Skeletal muscle tissue (tissue), 4 donors: ENCODE results near the gene RAD9A. TPM values are rescaled to one million over a fixed set of nuclear protein-coding genes. Genes with fewer than 3 reads are reported as not detected.
A peak's percentile ranks its signal among the peaks of the same experiment; 100 is the strongest.
"Not testable (repeated sequence)": the region's sequence is repeated elsewhere in the genome, so short reads cannot be mapped to it uniquely, and the experiment has no call there.

Experiments
- H3K27ac ChIP-seq: one replicate; pipeline ENCODE4 v1.7.0; 2013; ENCODE audit warnings: mild to moderate bottlenecking, low read depth, low read length, inconsistent platforms
- H3K27me3 ChIP-seq, 3 donors: one replicate each; pipeline ENCODE4 v1.7.0; 2013; ENCODE audit warnings: low read length in 3 of 3; ENCODE audit not compliant: control insufficient read depth in 3 of 3, insufficient read depth in 3 of 3
- H3K36me3 ChIP-seq, 3 donors: one replicate each; pipeline ENCODE4 v1.7.0; 2013; ENCODE audit warnings: low read length in 3 of 3; ENCODE audit not compliant: control insufficient read depth in 3 of 3, insufficient read depth in 3 of 3
- H3K4me1 ChIP-seq, 3 donors: one replicate each; pipeline ENCODE4 v1.7.0; 2013; ENCODE audit warnings: low read length in 3 of 3, mild to moderate bottlenecking in 3 of 3; ENCODE audit not compliant: control insufficient read depth in 3 of 3, insufficient read depth in 3 of 3
- H3K4me3 ChIP-seq, 3 donors: one replicate each; pipeline ENCODE4 v1.7.0; 2013; ENCODE audit warnings: low read length in 3 of 3
- H3K9ac ChIP-seq, 3 donors: one replicate each; pipeline ENCODE4 v1.7.0; 2013; ENCODE audit warnings: low read length in 3 of 3, mild to moderate bottlenecking in 3 of 3, moderate library complexity in 2 of 3, low read depth in 1 of 3
- H3K9me3 ChIP-seq, 3 donors: one replicate each; pipeline ENCODE4 v1.7.0; 2013; ENCODE audit warnings: low read length in 3 of 3; ENCODE audit not compliant: control insufficient read depth in 3 of 3
- total RNA-seq: library from RNA; depleted of rRNA; stranded (reverse); fragments of >200 nt; gene quantifications from one replicate; pipeline ENCODE4 v1.2.3, GENCODE V29; 2014
- donor health status: Osteomylitis.

RAD9A gene
- total RNA-seq, 1 donor from 2014 or later = 2.6 TPM

DNA sequence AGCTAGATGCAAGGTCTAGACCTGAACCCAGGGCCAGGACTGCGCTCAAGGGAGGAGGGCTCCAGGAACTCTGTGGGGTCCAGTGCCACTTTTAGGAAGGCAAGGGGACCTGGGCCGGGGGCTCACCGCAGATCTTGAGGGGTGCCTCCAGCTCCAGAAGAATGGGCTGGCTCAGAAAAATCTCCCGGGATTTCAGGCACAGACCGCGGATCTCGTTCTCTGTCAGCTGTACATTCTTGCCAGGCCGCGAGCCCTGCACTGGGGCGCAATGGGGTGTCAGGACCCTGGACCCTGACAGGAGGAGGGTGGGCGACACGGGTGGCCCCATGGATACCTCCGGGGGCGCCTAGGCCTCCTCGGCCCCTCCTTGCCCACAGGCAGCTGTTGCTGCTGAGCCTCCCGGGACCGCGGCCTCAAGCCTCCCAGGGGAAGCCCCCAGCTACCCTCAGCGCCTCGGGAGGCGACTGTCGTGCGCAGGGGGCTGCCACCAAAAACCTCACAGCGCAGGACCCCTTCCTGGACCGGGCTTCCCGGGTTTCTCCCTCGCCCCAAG, 9.2 kb downstream of the RAD9A start:
- Histone ChIP-seq H3K9me3 (no peaks in the 10 kb centered on the region), H3K27ac (peak overlapping the region; percentile 94), H3K36me3 (peaks cover 27 to 33% (median 28%) of the 10 kb centered on the region in 3 donors), H3K4me1 (peaks cover 21 to 33% (median 22%) of the 10 kb centered on the region in 3 donors), H3K27me3 (peaks cover 0 to 3% (median 0%) of the 10 kb centered on the region in 3 donors), H3K9ac (peak overlapping the region; percentile 90 to 98 (median 96)), H3K4me3 (peak overlapping the region; percentile 82 to 87 (median 85))

DNA sequence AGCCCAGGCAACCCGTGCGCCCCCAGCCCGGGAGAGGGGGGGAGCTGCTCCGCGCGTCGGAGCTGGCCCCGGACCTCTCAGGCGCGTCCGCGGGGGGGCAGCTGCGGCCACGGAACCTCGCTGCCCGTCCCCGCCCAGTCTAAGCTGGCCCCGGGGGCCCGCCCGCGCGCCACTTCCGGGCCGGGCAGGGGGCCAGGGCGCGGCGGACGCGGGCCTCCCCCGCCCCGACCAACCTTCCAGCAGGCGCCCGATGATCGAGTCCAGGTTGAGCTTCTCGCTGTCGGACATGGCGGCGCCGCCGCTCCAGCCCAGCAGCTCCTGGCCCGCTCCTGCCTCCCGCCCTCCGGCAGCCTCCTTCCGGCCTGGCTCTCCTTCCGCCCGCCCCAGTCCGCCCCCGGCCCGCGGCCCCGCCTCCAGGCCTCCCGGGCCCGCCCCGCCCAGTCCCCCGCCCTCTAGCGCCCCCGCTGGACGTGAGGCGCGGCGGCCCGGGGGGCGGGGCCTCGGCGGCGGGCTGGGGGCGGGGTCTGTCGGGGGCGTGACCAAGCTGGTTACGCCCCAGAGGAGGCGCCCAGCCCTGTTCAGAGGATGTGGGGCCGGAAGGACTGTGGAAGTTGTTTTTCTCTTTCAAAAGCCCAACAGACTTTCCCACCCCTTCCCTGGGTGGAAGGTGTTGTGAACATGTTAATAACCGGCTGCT, 9.9 kb downstream of the RAD9A start, which contains the start of gene PPP1CA:
Gene PPP1CA (minus strand): TSS at position 364 of the 697 bp plus-strand sequence. CDS start 76 bp downstream, at position 288.
- Histone ChIP-seq H3K9ac (peak within 1 kb of the TSS; percentile 90 to 98 (median 96)), H3K4me1 (peaks cover 21 to 33% (median 22%) of the 10 kb centered on the region in 3 donors), H3K4me3 (peak within 1 kb of the TSS; percentile 82 to 87 (median 85)), H3K27me3 (peaks cover 0 to 4% (median 0%) of the 10 kb centered on the region in 3 donors), H3K27ac (peak within 1 kb of the TSS; percentile 94), H3K36me3 (peaks cover 25 to 29% (median 25%) of the 10 kb centered on the region in 3 donors), H3K9me3 (no peaks in the 10 kb centered on the region)

DNA sequence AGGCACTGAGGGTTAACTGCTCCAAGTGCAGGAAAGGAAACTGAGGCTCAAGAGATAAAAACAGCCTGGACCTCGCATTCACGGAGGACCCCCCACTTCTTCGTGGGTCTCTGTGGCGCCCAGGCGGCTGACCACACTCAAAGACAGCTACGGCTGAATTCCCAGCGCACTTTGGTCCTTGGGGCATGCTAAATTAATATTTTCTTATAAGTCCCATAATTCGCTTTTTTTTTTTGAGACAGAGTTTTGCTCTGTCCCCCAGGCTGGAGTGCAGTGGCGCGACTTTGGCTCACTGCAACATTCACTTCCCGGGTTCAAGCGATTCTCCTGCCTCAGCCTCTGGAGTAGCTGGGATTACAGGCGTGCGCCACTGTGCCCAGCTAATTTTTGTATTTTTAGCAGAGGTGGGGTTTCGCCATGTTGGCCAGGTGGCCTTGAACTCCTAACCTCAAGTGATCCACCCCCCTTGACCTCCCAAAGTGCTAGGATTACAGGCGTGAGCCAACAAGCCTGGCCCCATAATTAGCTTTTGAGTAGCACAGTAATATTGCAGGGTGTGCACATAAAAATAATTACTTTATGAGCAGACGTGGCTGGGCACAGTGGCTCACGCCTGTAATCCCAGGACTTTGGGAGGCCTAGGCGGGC, 10.5 kb downstream of the RAD9A start:
- not testable (repeated sequence) for H3K27me3 ChIP-seq, H3K9me3 ChIP-seq
- peak overlapping the region; percentile 66 to 82 (median 71) for H3K4me3 ChIP-seq
- peak overlapping the region; percentile 64 to 77 (median 76) for H3K9ac ChIP-seq
- peaks cover 23 to 28% (median 24%) of the 10 kb centered on the region in 3 donors for H3K36me3 ChIP-seq
- H3K27ac ChIP-seq = peak overlapping the region; percentile 94
- peaks cover 22 to 33% (median 23%) of the 10 kb centered on the region in 3 donors for H3K4me1 ChIP-seq

DNA sequence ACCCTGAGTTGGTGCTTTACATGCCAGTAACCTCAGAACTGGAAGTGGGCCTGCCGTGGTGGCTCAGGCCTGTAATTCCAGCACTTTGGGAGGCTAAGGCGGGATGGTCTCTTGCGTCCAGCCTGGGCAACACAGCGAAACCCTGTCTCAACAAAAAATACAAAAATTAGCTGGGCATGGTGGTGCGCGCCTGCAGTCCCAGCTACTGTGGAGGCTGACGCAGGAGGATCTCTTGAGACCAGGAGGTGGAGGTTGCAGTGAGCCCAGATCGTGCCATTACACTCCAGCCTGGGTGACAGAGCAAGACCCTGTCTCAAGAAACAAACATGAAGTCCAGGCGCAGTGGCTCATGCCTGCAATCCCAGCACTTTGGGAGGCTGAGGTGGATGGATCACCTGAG, 11.3 kb downstream of the RAD9A start:
- not testable (repeated sequence) for H3K27ac ChIP-seq, H3K4me3 ChIP-seq, H3K9me3 ChIP-seq, H3K9ac ChIP-seq
- Histone ChIP-seq H3K27me3 (peaks cover 0 to 17% (median 7%) of the 10 kb centered on the region in 3 donors), H3K36me3 (peaks cover 15 to 20% (median 17%) of the 10 kb centered on the region in 3 donors), H3K4me1 (peaks cover 22 to 26% (median 24%) of the 10 kb centered on the region in 3 donors)

GRCh38 chr11:67404515-67405195, 12.9 kb downstream of the RAD9A start:
- Histone ChIP-seq H3K9me3 (no peaks in the 10 kb centered on the region), H3K9ac (no peak overlapping the region), H3K4me1 (peaks cover 22 to 25% (median 23%) of the 10 kb centered on the region in 3 donors), H3K27me3 (peaks cover 9 to 33% (median 22%) of the 10 kb centered on the region in 3 donors), H3K27ac (no peak overlapping the region), H3K4me3 (no peak overlapping the region), H3K36me3 (peaks cover 0 to 6% (median 4%) of the 10 kb centered on the region in 3 donors)

DNA sequence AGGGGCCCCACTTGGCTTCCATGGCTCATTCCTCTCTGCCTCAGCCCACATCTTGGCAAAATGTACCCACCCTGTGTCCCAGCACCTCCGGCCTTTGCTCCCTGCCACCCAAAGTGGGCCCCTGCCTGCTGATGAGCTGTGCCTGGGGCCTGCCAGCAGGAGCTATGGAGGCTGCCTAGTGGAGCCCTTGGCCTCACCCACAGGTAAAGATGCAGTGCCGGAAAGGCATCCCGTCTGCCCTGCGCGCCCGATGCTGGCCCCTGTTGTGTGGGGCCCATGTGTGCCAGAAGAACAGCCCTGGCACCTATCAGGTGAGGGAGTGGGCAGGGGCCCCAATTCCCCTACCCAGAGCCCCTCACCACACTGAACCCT, 13.4 kb downstream of the RAD9A start:
- Histone ChIP-seq H3K27ac (no peak overlapping the region), H3K9ac (no peak overlapping the region), H3K4me1 (peaks cover 19 to 25% (median 25%) of the 10 kb centered on the region in 3 donors), H3K4me3 (no peak overlapping the region), H3K36me3 (peaks cover 0 to 4% (median 3%) of the 10 kb centered on the region in 3 donors), H3K27me3 (peaks cover 13 to 38% (median 27%) of the 10 kb centered on the region in 3 donors), H3K9me3 (no peaks in the 10 kb centered on the region)

DNA sequence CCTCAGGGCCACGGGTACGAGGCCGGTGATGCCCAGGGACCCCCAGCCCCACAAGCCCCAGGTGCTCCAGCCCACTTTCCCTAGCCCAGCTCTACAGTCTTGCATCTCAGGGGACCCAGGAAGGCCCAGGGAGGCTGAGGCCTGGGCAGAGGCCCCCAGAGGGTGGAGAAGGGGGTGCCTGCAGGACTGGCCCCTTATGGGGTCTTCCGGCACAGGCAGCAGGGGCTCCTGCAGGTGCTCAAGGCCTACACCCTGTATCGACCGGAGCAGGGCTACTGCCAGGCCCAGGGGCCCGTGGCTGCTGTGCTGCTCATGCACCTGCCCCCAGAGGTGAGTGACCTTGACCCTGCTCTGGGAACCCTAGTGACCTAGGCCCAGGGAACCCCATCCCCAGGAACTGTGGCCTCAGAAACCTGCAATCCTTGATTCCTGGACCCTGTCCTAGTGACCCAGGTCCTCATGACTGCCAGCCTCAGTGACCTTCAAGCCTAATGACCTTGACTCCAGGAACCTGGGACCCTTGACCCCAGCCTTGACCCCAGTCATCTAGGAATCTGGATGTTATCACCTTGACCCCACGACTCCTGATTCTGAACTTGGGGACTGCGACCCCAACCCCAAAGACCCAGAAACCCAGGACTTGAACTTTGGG, 14.0 kb downstream of the RAD9A start:
- Histone ChIP-seq H3K9ac (peak overlapping the region in 1 of 3 donors; percentile 40), H3K4me3 (no peak overlapping the region), H3K36me3 (no peaks in the 10 kb centered on the region), H3K27ac (no peak overlapping the region), H3K4me1 (peaks cover 13 to 24% (median 19%) of the 10 kb centered on the region in 3 donors), H3K9me3 (no peaks in the 10 kb centered on the region), H3K27me3 (peaks cover 19 to 44% (median 34%) of the 10 kb centered on the region in 3 donors)

DNA sequence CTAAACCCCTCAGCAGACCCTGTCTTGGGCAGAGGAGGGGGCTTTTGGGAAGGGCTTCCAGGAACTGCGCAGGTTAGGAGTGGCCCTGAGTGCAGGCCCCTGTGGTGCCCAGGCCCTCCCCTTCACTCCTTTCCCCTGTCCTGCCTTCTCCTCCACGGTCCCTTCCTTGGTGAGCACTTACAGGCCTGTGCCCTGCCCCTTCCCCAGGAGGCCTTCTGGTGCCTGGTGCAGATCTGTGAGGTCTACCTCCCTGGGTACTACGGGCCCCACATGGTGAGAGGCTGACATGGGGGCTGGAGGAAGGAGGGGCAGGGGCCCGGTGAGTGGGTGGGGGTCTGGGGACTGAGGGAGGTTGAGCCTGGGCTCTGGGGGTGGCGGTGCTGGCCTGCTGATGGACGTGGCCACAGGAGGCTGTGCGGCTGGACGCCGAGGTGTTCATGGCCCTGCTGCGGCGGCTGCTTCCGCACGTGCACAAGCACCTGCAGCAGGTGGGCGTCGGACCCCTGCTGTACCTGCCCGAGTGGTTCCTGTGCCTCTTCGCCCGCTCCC, 14.7 kb downstream of the RAD9A start:
- no peaks in the 10 kb centered on the region for H3K36me3 ChIP-seq
- H3K9ac ChIP-seq = peak overlapping the region in 1 of 3 donors; percentile 40
- H3K9me3 ChIP-seq = no peaks in the 10 kb centered on the region
- no peak overlapping the region for H3K27ac ChIP-seq
- peaks cover 25 to 50% (median 37%) of the 10 kb centered on the region in 3 donors for H3K27me3 ChIP-seq
- no peak overlapping the region for H3K4me3 ChIP-seq
- H3K4me1 ChIP-seq = peaks cover 10 to 20% (median 17%) of the 10 kb centered on the region in 3 donors
